Activated CD8-positive, alpha-beta T cell treated with anti-CD3 and anti-CD28 coated beads for 36 hours (primary cell): ENCODE data around the gene BEND5. TPM values are rescaled to one million over a fixed set of nuclear protein-coding genes. Genes with fewer than 3 reads are reported as not detected.
A peak's percentile ranks its signal among the peaks of the same experiment; 100 is the strongest.

ENCODE experiments used
- ATAC-seq: fragments of 200-7000 bp; cut with Tn5 transposase; one replicate; pipeline ENCODE4 v1.10.0; 2021; ENCODE audit warnings: mild to moderate bottlenecking, moderate library complexity
- CTCF ChIA-PET: fragments of 350-600 bp; sonication (Branson Sonifier 250); formaldehyde crosslinking; loops from one replicate; lab custom pipeline; 2021; ENCODE audit warnings: antibody characterized with exemption; lab: Charles Lee
- POLR2A ChIA-PET: fragments of 350-600 bp; sonication (Branson Sonifier 250); formaldehyde crosslinking; loops from one replicate; lab custom pipeline; 2021; ENCODE audit warnings: antibody characterized with exemption; lab: Charles Lee
- DNase-seq: peaks from one replicate; pipeline ENCODE4 v3.0.0-alpha.2; 2020
- H3K27ac Mint-ChIP-seq: one replicate; pipeline ENCODE4 v1.8.0; 2021; ENCODE audit warnings: mild to moderate bottlenecking, mixed read lengths
- H3K27me3 Mint-ChIP-seq: one replicate; pipeline ENCODE4 v1.8.0; 2021; ENCODE audit warnings: mixed read lengths
- H3K36me3 Mint-ChIP-seq: one replicate; pipeline ENCODE4 v1.8.0; 2021; ENCODE audit warnings: low read depth, mixed read lengths
- H3K4me1 Mint-ChIP-seq: one replicate; pipeline ENCODE4 v1.8.0; 2021; ENCODE audit warnings: low read depth, mixed read lengths
- H3K4me3 Mint-ChIP-seq: one replicate; pipeline ENCODE4 v1.8.0; 2021; ENCODE audit warnings: mild to moderate bottlenecking, moderate library complexity, mixed read lengths
- H3K9me3 Mint-ChIP-seq: one replicate; pipeline ENCODE4 v1.8.0; 2021; ENCODE audit warnings: mixed read lengths
- CTCF ChIP-seq: fragments of 200-600 bp; IDR thresholded peaks from one replicate; pipeline ENCODE4 v1.8.0; 2022; ENCODE audit warnings: antibody characterized with exemption, mild to moderate bottlenecking
- intact Hi-C: fragments of 100-400 bp; cut with micrococcal nuclease; formaldehyde crosslinking; loops from one replicate; pipeline ENCODE4 v1.10.0; 2022
- total RNA-seq, 2 experiments: library from RNA; stranded (reverse); gene quantifications; one replicate each; pipeline ENCODE4 v1.2.3, GENCODE V29; 2021

BEND5 gene, protein sequence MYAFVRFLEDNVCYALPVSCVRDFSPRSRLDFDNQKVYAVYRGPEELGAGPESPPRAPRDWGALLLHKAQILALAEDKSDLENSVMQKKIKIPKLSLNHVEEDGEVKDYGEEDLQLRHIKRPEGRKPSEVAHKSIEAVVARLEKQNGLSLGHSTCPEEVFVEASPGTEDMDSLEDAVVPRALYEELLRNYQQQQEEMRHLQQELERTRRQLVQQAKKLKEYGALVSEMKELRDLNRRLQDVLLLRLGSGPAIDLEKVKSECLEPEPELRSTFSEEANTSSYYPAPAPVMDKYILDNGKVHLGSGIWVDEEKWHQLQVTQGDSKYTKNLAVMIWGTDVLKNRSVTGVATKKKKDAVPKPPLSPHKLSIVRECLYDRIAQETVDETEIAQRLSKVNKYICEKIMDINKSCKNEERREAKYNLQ
- total RNA-seq: 10 to 100 TPM; 62.6 to 73.6 TPM

DNA sequence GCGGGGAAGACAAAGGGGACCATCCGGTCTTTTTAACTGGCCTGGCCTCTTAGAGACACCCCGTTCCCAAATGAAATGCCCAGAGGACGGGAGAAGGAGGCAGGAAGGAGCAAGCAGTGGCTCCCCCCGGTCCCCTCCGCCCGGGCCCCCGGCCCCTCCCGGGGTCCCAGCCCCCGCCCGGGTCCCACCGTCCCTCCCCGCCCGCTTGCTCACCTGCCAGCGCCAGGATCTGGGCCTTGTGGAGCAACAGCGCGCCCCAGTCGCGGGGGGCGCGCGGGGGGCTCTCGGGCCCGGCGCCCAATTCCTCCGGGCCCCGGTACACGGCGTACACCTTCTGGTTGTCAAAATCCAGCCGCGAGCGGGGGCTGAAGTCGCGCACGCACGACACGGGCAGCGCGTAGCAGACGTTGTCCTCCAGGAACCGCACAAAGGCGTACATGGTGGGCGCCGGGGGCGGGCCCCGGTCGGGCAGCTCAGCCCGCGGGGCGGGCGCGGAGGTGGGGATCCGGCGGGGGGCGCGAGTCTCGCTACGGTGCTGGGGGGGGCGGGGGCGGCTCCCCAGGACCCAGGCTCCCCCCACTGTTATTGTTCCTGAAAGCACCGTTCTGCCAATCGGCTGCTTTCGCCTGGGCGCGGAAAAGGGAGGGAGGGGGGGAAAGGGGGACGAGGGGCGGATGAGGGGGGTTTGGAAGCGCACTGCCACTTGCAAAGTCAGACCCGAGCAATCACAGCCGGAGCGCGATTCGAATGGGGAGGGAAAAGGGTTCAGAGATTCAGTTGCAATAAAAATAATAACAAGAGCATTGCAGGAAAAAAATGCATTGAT is at the start of gene BEND5:
Gene BEND5 (minus strand): TSS at position 499 of the 826 bp plus-strand sequence. CDS start 60 bp downstream, at position 439.
- CTCF ChIA-PET: interaction anchor here (1.0 to 1.7 kb wide), 2 partner anchors 15 to 80 kb away, joined by 3 to 5 read pairs; no protein-coding TSS in a partner anchor

DNA sequence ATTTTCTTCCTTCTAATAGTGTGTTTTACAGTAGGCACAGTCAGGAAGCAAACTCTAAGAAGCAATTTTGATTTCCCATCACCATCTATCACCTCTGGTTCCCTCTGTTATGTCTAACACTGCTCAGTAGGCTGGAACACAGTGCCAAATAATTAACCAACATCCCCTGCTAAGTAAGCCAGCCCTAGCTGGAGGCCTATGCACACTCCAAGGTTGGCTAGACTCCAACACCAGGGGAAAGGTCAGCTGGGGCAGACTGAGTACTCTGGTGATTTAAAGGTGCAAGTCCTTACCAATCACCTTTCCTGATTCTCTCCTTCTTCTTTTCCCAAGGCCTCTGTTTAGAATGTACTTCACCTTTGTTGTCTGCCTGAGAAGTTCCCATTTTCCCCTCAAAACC is 46.5 kb upstream of the BEND5 start:
- CTCF ChIA-PET: no interaction called here
- H3K27me3 Mint-ChIP-seq: peaks cover 14% of the 10 kb centered on the region
- POLR2A ChIA-PET: no interaction called here

More for the DNA sequence above, at the start of gene BEND5:
- Mint-ChIP-seq H3K4me3 (peak within 1 kb of the TSS; percentile 91), H3K27me3 (peaks cover 2% of the 10 kb centered on the region), H3K9me3 (no peaks in the 10 kb centered on the region), H3K27ac (peak within 1 kb of the TSS; percentile 91), H3K36me3 (peaks cover 44% of the 10 kb centered on the region), H3K4me1 (peaks cover 40% of the 10 kb centered on the region)
- POLR2A ChIA-PET: interaction anchor here (1.5 kb wide), 1 partner anchor 13 kb away, joined by 7 read pairs; no protein-coding TSS in a partner anchor
- peak; percentile 87 for ATAC-seq
- intact Hi-C loops: no loop called here
- TF ChIP-seq CTCF: no peak
- DNase-seq: peak; percentile 85

GRCh38 chr1:48820491-48820890 is 43.8 kb upstream of the BEND5 start:
- ChIA-PET CTCF (no interaction called here), POLR2A (no interaction called here)
- intact Hi-C loops: loop anchor here (5.0 kb wide), 1 partner anchor 143 kb away; no protein-coding TSS in a partner anchor
- DNase-seq (no peak), ATAC-seq (no peak)
- no peak overlapping the region for H3K4me3 Mint-ChIP-seq
- no peak overlapping the region for H3K27ac Mint-ChIP-seq
- no peaks in the 10 kb centered on the region for H3K9me3 Mint-ChIP-seq
- H3K27me3 Mint-ChIP-seq: peaks cover 8% of the 10 kb centered on the region
- no peaks in the 10 kb centered on the region for H3K36me3 Mint-ChIP-seq
- no peak for TF ChIP-seq CTCF
- no peaks in the 10 kb centered on the region for H3K4me1 Mint-ChIP-seq

More for the DNA sequence above, 46.5 kb upstream of the BEND5 start:
- no peaks in the 10 kb centered on the region for H3K9me3 Mint-ChIP-seq
- H3K4me1 Mint-ChIP-seq: no peaks in the 10 kb centered on the region
- TF ChIP-seq CTCF: no peak
- H3K36me3 Mint-ChIP-seq: no peaks in the 10 kb centered on the region
- DNase-seq: no peak
- H3K27ac Mint-ChIP-seq: no peak overlapping the region
- no peak for ATAC-seq
- H3K4me3 Mint-ChIP-seq: no peak overlapping the region
- intact Hi-C loops: loop anchor here (5.0 kb wide), 1 partner anchor 146 kb away; no protein-coding TSS in a partner anchor

GRCh38 chr1:48817505-48818114 is 40.9 kb upstream of the BEND5 start:
- H3K27me3 Mint-ChIP-seq: peaks cover 14% of the 10 kb centered on the region
- H3K27ac Mint-ChIP-seq: no peak overlapping the region
- ChIA-PET POLR2A (no interaction called here), CTCF (interaction anchor here (0.8 to 1.6 kb wide), 14 partner anchors 15 to 147 kb away, joined by 3 to 48 read pairs (median 3); no protein-coding TSS in a partner anchor)
- ATAC-seq (peak; percentile 66), DNase-seq (peak; percentile 67)
- no peaks in the 10 kb centered on the region for H3K9me3 Mint-ChIP-seq
- no peak overlapping the region for H3K4me3 Mint-ChIP-seq
- H3K4me1 Mint-ChIP-seq: no peaks in the 10 kb centered on the region
- intact Hi-C loops: no loop called here
- peak; percentile 54 for TF ChIP-seq CTCF
- H3K36me3 Mint-ChIP-seq: no peaks in the 10 kb centered on the region
